RCC 7860 (cell line): ENCODE data around the gene TNNI2.
A peak's percentile ranks its signal among the peaks of the same experiment; 100 is the strongest.

Source experiments
- DNase-seq: peaks from one replicate; pipeline ENCODE4 v3.0.0-alpha.2; 2015; ENCODE audit warnings: low spot score
- FAIRE-seq: peaks from 2 replicates; lab custom pipeline; 2012; peaks lifted over from hg19 to GRCh38; lab: Jason Lieb, UNC

Gene TNNI2

DNA sequence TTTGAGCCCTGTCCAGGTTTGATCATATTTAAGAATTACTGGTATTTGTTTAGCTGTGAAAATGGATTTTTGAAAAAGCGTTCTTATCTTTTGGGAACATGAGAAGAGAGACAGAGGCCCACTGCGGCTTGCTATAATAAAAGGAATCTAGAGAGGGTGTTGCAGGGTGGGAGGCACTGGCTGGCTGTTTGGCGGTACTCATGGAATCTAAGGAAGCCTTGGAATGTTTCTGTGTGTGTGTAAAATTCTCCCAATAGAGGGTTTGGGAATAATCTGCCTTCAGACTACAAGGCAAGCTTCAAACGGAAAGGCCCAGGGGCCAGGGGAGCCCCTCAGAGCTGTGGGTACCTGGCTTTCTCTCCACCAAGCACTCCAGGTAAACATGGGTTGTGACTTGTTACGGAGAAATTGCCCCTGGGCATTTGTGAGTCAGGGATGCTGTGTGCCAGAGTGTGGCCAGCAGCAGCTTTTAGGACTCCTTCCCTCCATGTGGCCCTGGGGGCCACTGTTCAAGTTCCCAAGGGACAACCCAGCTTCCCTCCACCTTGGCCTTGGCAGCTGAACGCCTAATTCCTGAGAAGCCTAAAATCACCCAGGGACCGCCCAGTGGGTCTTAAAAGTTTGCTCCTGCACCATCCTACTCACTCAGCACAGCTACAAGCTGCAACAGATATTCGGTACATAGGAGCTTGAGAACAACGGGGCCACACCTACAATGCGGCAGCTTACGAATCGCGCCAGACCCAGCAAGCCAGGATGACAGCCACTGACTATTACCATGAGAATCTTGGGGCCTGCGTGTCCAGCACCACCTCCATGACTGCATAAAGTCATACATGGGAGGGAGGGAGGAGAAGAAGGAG is 18.1 kb upstream of the TNNI2 start:
- DNase-seq, result no peak
- no peak for FAIRE-seq

DNA sequence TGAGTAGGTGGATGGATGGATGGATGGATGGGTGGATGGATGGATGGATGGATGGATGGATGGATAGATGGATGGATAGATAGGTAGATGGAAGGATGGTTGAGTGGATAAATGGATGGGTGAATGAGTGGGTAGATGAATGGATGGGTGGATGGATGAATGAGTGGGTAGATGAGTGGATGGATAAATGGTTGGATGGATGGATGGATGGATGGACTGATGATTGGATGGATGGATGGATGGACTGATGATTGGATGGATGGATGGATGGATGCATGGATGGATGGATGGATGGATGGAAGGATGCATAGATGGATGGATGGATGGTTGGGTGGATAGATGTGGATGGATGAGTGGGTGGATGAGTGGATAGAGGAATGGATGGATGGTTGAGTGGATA is 17.2 kb upstream of the TNNI2 start:
- DNase-seq, result no peak
- FAIRE-seq, result no peak

DNA sequence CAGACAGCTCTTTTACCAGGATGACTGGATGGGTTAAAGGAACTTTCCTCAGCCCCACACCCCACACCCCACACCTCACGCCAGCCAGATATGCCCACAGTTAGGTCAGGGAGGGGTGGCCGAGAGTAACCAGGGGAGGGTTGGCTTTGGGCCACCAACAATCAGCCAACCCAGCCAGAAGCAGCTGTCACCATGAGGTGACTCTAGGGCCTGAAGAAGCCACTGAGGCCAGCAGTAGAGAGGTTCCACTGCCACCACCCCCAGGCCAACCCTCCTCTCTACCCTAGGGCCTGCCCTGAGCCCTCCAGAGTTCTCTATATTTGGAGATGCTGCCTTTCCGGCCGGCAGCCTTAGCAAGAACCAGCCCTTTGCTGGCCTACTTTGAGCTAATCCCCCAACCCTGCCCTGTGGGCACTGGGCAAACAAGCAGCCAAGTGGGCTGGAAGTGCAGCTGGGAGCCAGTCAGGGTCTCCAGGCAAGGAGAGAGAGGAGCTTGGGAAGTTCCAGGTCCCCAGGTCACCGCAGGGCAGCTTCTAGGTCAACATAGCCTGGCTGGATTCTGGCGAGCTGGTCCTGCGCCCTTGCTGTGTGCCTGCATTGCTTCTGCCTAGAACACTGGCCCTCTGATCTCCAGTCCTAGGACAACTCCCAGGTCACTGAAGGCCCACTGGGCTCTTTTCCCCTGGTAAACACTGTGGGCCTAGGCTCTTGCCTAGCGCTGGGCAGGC is 16.0 kb upstream of the TNNI2 start:
- no peak for DNase-seq
- no peak for FAIRE-seq

DNA sequence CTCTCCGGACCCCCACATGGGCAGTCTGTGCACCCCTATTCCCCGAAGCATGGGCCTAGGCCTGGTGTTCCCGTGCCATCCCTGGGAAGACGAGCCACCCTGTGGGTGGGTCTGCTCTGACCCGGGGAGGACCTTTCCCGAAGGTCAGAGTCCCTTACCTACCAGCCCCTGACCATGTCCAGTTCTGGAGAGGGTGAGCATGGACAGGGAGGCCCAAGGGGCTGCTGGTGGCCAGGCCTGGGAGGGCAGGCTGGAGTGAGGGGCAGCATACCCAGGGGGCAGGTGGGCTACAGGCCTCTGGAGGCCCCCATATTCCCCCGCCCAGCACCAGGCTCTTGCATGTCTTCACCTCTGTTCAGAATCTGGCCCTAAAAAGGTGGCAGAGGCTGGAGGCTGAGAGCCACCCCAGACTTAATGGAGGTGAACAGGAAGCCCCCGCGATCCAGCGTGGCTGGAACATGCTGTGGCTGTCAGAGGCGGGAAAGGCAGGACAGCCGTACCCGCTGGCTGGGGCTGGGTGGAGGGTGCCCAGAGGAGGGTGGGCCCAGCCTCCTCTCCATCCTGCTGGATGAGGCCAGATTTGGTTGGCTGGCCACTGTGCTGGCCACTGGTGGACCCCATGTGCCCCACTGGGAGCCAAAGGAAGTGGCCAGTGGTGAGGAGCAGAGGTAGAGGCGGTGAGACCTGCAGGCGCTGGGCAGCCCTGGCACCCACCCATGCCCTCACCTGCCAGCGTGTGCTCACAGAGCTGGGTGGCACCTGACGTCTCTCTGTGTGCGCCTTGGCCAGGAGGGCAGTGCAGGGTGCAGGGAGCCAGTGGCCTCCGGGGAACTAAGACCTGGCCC is 15.2 kb upstream of the TNNI2 start:
- DNase-seq (no peak), FAIRE-seq (no peak)

DNA sequence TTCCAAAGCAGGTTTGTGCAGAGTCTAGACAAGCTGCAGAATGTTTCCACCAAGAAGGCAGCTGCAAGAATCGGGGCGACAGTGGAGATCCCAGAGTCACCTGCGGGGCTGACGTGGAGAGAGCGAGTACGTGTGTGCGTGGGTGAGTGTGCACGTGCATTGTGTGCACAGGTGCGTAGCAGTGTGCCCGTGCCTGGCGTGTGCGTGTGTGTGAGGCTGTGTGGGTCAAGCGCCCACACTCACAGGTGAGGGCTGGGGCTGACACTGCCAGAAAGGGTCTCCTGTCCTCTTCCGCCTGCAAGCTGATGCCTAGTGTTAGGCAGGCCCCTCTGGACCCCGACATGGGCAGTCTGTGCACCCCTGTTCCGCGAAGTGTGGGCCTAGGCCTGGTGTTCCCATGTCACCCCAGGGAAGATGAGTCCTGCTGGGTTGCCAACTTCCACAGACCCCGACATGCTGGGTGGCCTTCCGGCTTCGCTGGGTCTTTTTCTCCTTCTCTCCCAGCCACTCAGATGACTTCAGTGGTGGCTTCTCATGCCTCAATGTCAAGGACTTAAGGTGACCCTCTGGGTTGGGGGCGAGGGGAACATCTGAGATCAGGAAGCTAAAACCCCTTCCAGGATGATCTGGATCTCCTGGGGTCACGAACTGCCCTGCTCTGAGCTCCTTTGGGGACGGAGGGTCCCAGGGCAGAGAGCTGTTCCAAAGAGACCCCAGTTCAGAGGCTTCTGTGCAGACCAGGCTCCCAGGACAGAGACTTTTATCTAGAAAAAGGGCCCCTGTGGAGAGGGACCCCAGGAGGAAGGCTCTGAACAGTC is 14.4 kb upstream of the TNNI2 start:
- FAIRE-seq (no peak), DNase-seq (no peak)

DNA sequence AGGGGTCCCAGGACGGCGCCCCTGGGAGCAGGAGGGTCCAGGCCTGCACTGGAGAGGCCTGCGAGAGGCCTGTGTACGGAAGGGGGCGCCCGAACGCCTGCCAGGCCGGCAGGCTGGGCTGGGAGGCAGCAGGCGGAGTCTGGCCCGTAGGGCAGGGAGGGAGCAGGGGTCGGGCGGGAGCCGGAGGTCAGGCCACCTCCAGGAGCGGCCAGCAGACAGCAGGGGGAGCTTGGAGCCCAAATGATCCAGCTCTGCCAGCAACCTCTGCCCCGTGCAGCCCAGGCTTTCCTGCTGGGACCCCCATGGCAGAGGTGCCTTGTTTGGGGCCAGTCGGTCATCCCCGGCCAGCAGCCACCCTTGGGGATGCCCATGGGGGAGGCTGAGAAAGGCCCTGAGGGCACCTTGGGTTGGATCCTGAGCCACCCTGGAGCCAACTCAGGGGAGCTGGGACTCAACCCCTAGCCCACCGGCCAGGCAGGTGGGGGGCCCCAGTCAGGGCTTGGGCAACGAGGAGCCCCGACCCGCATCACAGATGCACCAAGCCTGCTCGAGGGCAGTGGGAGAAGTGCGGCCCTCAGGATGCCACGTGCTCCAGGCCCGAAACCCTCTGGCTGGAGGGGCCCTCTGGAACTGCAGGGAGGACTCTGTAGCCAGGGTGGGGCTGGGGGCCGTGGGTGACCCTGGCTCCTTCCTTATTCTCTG is 13.6 kb upstream of the TNNI2 start:
- DNase-seq (no peak), FAIRE-seq (no peak)

DNA sequence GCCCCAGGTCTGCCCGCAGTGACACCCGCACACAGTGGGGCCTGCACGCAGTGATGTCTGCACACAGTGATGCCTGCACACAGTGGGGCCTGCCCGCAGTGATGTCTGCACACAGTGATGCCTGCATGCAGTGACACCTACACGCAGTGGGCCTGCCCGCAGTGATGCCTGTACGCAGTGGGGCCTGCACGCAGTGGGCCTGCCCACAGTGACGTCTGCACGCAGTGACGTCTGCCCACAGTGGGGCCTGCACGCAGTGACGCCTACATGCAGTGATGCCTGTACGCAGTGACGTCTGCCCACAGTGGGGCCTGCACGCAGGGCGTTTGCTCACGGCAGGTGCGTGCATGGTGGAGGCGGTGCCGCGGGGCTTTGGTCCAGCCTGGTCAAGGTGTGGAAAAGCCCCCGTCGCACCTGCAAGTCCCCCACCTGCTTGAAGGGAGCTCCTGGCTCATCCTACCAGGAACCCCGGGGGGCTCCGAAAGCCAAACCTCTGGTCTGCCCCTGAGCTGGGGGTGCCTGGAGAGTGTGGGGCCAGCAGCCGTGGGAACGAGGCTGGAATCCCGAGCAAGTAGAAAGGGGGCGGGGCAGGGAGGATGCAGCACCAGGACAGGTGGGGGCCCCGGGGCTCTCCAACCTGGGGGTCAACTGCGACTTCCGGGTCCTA is 12.9 kb upstream of the TNNI2 start:
- no peak for FAIRE-seq
- no peak for DNase-seq

DNA sequence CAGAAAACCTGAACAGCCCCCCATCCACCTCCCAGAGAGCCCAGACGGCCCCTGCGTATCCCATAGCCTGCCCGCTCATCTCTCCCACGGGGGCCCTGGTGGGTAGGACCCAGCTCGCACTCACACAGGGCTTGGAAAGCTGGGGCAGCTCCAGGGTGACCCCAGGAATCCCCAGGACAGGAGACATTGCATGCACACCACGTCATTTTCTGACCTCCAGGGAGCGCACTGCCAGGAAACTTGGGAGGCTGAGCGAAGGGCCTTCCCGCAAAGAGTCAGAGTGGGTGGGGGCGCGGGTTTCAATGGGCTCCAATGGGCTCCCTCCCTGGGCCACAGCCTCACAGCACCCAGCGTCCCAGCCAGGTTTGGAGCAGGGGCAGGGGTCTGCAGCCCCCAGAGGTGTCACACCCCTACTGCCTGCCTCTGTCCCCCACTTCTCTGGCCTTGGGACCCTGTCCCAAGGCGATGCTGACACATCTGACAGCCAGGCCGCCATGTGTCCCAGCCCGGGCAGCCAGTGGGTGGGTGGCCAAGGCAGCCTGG is 12.2 kb upstream of the TNNI2 start:
- FAIRE-seq (no peak), DNase-seq (peak; percentile 38)

DNA sequence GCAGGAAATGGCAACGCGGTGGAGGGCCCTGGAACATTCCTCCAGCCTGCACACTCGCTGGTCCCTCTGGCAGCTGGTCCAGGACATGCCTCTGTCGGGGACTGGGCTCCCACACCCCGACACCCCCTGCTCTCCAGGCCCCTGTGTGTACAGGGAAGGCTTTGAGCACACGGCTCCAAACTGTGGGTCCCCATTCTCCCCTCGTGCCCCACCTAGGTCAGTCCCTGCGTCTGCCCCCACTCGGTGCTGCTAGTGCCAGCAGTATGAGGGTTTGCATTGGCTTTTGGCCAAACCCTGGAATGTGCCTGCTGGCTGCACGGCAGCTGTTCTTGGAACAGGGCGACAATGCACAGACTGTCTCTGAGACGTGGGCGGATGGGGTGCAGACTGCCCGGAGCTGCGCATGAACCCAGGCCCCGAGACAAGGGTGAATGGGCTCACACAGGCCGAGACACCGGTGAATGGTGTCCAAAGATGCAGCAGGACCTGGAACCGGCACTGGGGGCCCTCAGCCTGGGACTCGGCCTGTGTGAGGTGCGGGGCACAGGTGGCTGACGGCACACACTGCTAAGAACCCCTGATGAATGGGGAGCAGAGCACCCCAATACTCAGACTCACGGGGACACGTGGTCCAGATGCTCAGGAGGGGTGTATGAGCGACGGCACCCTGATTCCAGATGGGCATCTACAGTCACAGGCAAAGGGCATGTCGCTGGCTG is 11.5 kb upstream of the TNNI2 start:
- FAIRE-seq (peak; percentile 70), DNase-seq (peak; percentile 83)

DNA sequence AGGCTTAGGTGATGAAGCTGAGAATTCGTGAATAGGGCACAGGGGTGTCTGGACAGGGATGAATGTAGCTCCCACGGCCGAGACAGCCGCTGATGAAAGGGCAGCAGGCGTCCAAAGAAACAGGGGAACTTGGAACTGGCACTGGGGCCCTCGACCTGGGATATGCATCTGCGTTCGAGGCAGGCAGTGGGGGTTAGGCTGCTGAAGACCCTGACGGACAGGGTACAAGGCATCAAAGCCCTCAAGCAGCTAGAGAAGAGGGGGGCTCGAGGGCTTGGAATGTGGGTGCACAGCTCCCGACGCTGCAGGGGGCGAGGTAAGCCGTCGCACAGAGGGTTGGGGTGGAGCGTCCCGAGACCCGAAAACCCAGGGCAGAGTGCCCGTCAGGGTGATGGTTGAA is 10.8 kb upstream of the TNNI2 start:
- FAIRE-seq (no peak), DNase-seq (no peak)

DNA sequence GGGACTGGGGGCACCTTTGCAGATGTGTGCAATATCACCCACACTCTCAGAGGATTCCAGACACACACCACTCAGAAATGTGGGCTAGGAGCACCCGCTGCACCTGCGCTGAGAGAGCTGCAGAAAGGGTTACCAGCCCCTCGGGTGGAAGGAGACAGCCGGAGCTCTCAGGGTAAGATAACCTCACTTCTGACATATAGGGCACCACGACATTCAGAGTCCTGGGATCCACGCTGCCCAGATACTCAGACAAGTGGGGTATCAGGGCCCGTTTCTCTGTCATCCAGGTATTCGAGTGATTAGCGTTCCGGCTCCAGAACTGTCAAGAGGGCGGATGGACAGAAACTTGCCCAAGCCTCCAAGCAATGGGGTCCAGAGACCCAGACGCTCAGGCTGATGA is 10.2 kb upstream of the TNNI2 start:
- FAIRE-seq (no peak), DNase-seq (no peak)

DNA sequence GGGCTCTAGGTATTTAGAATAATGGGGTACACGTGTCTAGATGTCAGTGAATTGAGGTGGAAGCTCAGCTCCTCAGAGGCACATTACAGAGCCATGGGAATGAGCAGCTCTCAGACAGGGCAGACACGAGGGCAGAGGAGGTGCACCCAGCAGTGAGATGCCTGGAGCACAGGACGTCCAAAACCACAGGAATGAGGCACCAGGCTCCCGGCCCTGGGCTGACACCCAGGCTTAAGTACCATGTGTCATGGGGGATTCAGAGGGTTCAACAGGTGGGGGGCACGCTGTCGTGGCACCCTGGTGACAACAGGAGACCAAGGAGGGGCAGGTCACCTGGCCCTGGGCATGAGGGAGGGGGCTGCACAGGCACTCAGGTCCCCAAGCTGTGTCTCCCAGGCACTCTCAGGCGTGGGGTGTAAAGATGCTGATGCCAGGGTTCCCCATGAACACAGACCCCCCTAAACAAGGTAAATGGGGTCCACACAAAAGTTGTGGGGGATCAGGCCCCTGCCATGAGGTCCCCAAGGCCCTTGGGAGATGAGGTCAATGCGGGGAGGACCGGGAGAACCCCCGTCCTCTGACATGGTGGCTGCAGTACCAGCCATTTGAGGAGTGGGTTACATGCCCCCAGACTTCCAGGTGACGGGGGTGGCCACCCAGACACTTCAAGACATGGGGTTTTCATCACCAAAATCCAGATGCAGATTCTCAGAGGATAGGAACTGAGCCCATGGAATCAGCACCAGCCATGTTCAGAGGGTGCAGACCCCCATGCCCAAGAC is 9.6 kb upstream of the TNNI2 start:
- DNase-seq (peak; percentile 82), FAIRE-seq (peak; percentile 71)

DNA sequence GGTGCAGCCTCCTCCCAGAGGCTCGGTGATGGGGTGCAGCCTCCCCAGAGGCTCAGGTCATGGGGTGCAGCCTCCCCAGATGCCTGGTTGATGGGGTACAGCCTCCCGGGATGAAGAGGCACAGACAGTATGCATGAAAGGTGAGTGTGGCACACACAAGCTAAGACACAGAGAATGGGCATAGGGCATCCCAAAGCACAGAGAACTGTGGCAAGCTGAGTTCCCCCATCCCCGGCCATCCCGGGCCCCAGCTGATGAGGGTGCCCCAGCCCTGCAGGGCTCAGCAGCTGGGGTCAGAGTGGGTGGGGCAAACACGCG is 8.8 kb upstream of the TNNI2 start:
- no peak for DNase-seq
- no peak for FAIRE-seq

DNA sequence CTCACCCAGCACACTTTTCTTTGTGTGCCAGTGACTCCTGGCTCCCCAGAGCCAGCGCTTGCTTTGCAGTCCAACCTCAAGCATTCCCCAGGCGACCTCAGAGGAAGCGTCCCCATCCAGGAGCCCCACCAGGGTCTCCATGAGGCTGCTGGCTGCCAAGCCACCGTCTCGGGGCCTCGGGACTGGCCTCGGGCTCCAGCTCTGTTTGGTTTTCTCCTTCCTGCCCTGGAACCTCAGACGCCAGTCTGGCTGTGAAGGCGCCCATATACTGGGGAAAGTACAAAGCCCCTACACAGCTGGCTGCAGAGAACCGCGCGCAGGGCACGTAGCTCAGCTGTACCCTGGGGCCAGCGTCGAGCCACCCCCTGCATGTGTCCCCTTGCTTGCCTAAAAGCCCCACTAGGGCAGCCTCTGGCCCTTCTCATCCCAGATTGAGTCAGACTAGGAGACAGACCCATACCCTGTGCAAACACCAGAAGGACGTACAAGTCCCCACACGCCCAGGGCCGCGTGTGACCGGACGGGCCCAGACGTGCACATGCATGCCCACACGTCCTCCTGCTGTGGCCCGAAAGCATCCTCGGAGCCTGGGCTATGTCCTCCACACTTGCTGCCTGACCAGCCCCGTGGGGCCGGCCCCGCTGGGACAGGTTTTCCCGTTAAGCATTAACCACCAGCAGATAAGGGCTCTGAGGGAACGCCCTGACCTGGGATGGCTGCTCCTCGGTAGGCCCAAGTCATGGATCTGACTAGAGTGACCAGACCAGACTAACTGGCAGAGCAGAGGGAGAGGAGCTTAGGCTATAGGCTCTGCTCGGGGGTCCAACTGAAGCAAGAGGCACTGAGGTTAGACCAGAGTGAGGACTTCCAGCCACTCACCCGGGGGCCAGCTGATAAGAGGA is 8.2 kb upstream of the TNNI2 start:
- FAIRE-seq, result peak; percentile 80
- DNase-seq, result peak; percentile 69

DNA sequence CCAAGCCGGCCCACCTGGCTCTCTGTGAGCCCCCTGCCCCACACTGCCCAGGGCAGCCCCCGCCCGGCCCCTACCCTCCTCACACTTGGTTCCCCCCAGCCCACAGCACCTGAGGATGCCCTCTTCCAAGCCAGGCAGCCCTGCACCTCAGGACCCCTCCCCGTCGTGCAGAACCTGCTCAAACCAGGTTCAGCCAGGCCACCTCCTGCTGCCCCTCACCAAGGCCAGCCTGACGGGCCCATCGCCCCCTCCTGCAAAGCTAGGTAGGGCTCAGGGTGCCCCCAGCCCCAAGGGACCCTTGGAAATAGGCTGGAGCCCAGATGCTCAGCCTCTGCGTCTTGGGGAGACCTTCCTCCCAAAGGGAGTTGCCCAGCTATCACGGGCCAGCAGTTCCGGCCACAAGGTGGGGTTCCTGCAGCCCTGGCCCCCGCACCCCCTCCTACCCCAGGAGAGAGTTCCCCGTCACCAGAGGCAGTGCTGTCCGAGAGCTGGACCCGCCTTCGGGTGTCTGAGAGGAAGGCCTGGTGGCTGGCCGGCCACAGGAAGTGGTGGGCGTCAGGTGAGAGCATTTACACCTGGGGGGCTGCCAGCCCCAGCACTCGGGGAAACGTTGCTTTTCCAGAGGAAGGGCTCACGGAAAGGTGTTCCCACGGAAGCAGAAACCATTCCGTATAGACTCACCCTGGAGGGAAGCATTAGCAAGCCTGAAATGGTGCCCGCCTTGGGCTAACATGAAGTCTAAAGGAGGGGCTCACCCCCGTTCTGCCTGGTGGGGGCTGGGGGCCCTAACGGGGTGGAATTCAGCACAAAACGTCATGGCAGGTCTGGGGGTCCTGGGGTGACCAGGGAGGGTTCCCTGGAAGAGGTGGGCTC is 7.2 kb upstream of the TNNI2 start:
- DNase-seq (no peak), FAIRE-seq (no peak)
